Left lobe of liver (tissue), 2 donors: ENCODE data around the gene ATP6V0D1. TPM values are rescaled to one million over a fixed set of nuclear protein-coding genes. Genes with fewer than 3 reads are reported as not detected.

Experiments used
- ATAC-seq: fragments of 200-7000 bp; cut with Tn5 transposase; one replicate; pipeline ENCODE4 v1.9.1; 2020; ENCODE audit warnings: mild to moderate bottlenecking, moderate library complexity
- DNase-seq: peaks from one replicate; pipeline ENCODE4 v3.0.0-alpha.2; 2020; ENCODE audit warnings: low spot score
- total RNA-seq: library from RNA; stranded (reverse); gene quantifications from one replicate; pipeline ENCODE4 v1.2.1, GENCODE V29; 2021
- donor health status: DM: no; HTN: no; CAD: no; lungs with moderate emphysema.
- donor health status: DM: no; HTN: yes; CAD: no.

ATP6V0D1 gene
- total RNA-seq, 1 donor from 2014 or later: 48.2 TPM

DNA sequence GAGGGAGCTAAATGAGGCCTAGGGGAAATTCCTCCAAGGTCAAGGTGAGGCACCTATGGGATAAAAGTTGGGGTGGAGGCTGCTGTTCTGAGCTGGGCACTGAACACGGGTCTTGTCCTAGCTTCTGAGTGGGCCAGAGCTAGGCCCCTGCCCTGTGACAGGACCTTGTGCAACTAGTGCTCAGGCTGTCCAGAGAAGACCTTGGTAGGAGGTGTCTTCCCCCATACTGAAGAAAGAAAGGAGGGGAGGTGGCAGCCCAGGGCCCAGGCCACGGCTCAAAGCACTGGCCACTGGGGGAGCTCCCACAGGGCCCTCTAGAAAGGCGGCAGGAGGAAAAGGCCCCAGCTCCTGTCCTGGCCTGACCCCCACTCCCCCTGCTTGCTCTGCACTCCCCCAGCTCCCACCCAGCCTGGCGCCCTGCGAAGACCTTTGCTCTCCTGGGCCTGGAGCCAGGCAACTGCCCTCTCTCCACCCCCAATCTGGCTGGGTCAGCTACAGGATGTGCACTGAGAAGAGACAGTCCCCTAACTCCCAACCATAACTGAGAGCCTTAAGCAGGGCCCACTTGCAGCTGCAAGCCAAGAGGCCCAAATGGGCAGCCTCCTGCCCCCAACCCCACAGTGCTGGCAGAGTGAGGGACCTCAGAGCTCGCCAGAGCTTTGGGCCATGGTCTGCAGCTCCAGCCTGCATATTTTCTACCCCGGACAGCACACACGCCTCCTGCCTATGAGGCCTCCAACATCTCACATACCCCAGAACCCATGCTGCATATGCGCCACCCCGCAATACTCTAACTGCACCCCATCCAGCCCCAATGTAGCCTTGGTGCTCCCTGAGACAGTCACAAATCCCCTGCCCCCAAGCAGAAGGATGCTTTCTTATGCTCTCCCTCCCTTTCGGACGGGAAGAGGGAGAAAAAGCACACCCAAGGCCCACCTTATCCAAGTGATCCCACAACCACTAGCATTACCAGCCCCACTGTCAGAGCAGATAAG, 34.7 kb downstream of the ATP6V0D1 start:
- DNase-seq: peak; percentile 92
- ATAC-seq: peak; percentile 59

- DNase-seq (peak; percentile 97), ATAC-seq (peak; percentile 61)
Observed at GRCh38 chr16:67445441-67445912, 35.5 kb downstream of the ATP6V0D1 start.

DNA sequence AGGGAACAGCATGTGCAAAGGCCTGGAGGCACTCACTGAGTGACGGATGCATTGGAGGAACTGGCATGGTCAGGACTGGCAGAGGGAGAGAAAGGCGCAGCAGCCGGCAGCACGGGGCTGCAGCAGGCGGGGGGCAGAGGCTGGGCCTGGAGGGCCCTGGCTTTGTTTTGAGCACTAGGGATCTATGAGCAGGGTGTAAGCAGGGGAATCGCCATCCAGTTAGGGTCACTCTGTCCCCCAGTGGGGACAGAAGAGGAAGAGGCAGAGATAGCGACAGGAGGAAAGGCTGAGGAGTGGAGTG, 35.9 kb downstream of the ATP6V0D1 start:
- DNase-seq: no peak

GRCh38 chr16:67444259-67445125, 36.5 kb downstream of the ATP6V0D1 start:
- no peak for DNase-seq
- no peak for ATAC-seq

More for the DNA sequence above, 35.9 kb downstream of the ATP6V0D1 start:
- ATAC-seq: no peak

DNA sequence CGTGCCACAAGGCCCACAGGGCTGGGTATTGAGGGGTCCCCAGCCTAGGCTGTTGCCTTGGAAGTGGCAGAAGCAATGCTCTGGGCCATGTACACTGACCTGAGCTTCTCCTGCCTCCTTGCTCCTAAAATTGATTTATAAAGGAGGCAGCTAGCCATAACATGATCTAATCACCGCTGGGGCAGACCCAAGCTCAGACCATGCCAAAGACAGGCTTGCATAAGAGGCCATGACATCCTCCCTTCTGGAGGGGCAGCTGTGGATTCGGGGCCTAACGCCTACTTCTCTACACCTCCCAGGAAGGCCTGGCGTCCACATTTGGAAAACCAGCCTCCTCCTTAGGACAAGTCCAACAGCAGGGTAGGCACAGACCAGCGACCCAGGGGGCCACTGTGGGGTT, 37.7 kb downstream of the ATP6V0D1 start:
- ATAC-seq (peak; percentile 39), DNase-seq (peak; percentile 82)

GRCh38 chr16:67442581-67443255, 38.2 kb downstream of the ATP6V0D1 start:
- DNase-seq (no peak), ATAC-seq (no peak)

DNA sequence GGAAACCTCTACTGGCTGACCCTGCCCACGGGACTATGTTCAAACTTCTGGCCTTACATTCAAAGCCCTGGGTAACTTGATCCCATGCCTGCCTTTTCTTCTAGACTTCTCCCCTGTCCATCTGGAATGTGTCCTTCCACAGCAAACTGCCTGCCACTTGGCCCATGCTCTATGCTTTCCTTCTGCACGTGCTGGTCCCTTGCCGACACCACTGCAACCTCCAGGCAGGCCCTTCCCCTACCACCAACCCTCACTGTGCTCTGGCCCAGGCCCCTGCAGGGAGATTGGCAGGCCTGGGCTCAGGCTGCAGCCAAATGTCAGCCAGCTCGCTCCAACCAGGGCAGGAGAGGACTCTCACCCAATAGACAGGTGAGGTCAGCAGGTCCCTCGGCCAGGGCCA, 39.0 kb downstream of the ATP6V0D1 start:
- DNase-seq (peak; percentile 84), ATAC-seq (peak; percentile 61)

GRCh38 chr16:67441271-67441753, 39.6 kb downstream of the ATP6V0D1 start:
- peak; percentile 80 for DNase-seq
- peak; percentile 11 for ATAC-seq

GRCh38 chr16:67438824-67439393, 42.0 kb downstream of the ATP6V0D1 start:
- no peak for DNase-seq
- peak; percentile 6 for ATAC-seq

GRCh38 chr16:67438098-67438791, 42.7 kb downstream of the ATP6V0D1 start:
- no peak for DNase-seq
- no peak for ATAC-seq

- DNase-seq (no peak), ATAC-seq (no peak)
Observed at GRCh38 chr16:67437513-67437912, 43.4 kb downstream of the ATP6V0D1 start.

GRCh38 chr16:67436640-67437193, 44.2 kb downstream of the ATP6V0D1 start:
- ATAC-seq: no peak
- no peak for DNase-seq

GRCh38 chr16:67435758-67436164, 45.2 kb downstream of the ATP6V0D1 start:
- ATAC-seq (no peak), DNase-seq (no peak)

DNA sequence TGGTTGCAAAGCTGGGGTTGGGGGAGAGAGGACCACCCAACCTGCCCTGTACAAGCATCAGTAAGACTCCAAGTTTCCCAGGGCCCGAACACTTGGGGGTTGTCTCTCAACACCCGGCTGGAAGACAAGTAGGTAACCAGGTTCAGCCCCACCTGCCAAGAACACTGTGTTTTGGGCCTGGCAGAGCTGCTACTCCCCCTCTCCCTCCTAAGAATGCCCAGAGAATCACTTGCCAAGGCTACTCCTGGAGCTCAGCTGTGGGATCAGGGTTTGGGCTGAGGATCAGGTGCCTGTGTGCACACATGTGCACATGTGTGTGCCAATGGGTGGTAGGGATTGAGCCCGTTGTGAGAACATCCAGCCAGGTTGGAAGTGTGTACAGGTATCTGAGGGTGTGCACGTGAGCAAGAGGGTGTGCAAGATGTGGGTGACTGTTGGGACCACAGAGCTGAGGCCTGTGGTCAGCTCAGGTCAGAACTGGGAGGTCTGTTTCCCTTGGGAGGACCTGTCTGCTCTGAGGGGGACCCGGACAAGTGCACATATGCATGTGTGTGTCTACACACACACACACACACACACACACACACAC, 47.7 kb downstream of the ATP6V0D1 start:
- ATAC-seq (no peak), DNase-seq (no peak)

GRCh38 chr16:67432506-67432890, 48.5 kb downstream of the ATP6V0D1 start:
- DNase-seq (no peak), ATAC-seq (no peak)

DNA sequence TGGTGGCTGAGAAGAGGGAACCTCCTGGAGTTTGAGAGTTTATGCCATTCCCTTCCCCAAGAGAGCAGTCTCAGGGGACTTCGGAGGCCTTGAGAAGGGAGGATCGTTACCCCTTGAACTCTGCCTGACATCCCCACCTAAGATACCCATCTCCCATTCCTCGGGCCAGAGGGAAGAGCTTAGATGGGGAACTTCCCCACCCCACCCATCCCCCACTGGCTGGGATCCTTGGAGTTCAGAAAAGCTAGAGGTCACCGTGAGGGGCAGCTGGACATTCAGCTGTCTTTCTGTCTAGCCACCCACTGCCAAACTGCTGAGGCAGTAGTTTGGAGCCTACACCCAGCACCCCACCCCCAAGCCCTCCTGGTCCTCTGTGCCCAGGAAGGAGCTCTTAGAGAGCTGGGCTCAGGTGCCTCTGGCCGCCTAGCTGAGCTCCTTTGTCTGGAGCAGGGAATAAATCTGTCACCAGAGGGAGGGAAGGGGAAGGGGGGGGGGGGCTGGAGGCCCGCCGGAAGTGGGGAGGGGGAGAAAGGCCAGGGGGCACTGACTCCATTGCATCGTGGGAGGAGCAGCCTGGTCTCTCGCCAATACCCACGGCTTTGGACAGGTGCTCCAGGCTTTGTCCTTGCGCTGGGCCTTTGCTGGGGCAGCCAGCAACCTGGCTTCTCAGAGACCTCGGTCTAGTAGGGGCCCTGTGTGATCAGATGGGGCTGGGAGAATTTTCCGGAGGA, 49.0 kb downstream of the ATP6V0D1 start:
- no peak for ATAC-seq
- no peak for DNase-seq

DNA sequence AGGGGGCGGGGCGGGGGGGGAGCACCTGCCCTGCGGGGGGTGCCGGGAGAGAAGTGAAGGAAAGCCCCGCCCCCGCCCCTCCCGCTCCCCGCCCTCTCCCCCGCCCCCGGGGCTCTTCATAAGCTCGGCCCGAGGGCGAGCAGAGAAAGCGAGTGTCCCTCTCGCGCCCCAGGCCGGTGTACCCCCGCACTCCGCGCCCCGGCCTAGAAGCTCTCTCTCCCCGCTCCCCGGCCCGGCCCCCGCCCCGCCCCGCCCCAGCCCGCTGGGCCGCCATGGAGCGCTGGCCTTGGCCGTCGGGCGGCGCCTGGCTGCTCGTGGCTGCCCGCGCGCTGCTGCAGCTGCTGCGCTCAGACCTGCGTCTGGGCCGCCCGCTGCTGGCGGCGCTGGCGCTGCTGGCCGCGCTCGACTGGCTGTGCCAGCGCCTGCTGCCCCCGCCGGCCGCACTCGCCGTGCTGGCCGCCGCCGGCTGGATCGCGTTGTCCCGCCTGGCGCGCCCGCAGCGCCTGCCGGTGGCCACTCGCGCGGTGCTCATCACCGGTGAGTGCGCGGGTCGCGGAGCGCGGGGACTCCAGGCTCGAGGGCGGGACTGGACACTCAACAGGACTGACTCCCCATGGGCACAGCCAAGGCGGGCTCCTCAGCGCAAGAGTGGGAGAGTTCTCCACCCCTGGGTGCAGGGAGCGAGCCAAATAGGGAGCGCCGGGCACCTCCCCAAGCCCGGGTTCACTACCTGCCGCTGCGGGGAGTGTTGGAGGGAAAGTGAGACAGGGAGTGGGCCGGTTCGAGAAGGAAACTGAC, 49.8 kb downstream of the ATP6V0D1 start, which contains the start of gene HSD11B2:
Gene HSD11B2 (plus strand): TSS at position 145 of the 798 bp plus-strand sequence. CDS start 128 bp downstream, at position 273.
- DNase-seq (peak; percentile 88), ATAC-seq (peak; percentile 76)
